HG03135 (cell line): ENCODE results near the gene TRMT10C.
"Not testable (repeated sequence)": the region's sequence is repeated elsewhere in the genome, so short reads cannot be mapped to it uniquely, and the experiment has no call there.

Source experiments
- ATAC-seq: cut with Tn5 transposase; IDR thresholded peaks from one replicate; pipeline ENCODE4 v1.9.1; 2021; ENCODE audit warnings: mild to moderate bottlenecking, moderate library complexity; ENCODE audit not compliant: unreplicated experiment

TRMT10C gene

GRCh38 chr3:101548527-101549105, 13.1 kb upstream of the TRMT10C start:
- ATAC-seq, result no peak

GRCh38 chr3:101549473-101549872, 12.2 kb upstream of the TRMT10C start:
- no peak for ATAC-seq

- not testable (repeated sequence) for ATAC-seq
These were observed 10.1 kb upstream of the TRMT10C start for GRCh38 chr3:101551359-101552081.

- not testable (repeated sequence) for ATAC-seq
These were observed 8.3 kb upstream of the TRMT10C start for GRCh38 chr3:101553381-101553780.

GRCh38 chr3:101556064-101556463, 5.6 kb upstream of the TRMT10C start:
- ATAC-seq, result no peak

GRCh38 chr3:101567528-101568317, 6.1 kb downstream of the TRMT10C start:
- ATAC-seq, result no peak

DNA sequence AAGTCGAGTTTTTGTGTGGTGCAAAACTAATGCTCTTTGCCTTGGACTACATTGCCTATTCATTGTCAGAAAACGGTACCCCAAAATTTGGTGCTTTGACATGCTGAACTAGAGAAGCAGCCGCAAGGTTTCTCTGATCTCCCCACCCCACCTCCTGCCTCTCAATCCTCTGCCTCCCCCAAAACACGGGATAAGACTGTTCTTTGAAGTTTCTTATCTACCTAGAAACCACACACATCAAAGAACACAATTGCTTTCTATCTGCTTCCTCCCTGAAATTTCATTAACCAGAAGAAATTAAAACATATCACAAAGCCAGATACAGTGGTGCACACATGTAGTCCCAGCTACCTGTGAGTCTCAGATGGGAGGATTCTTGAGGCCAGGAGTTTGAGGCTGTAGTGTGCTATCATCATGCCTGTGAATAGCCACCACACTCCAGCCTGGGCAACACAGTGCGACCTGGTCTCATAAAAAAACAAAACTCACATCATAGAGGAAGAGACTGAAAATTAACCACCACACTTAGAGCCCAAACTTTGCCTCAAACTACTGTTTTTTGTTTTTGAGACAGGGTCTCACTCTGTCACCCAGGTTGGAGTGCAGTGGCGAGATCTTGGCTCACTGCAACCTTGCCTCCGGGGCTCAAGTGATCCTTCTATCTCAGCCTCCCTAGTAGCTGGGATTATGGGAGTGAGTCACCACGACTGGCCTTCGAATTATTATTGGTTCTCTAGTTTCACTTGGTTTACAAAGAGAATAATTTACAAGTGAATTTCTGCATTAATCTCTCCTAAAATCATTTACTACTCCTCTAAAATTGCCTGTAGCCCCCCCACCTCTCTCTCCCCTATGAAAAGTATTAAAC, 9.6 kb downstream of the TRMT10C start:
- no peak for ATAC-seq

DNA sequence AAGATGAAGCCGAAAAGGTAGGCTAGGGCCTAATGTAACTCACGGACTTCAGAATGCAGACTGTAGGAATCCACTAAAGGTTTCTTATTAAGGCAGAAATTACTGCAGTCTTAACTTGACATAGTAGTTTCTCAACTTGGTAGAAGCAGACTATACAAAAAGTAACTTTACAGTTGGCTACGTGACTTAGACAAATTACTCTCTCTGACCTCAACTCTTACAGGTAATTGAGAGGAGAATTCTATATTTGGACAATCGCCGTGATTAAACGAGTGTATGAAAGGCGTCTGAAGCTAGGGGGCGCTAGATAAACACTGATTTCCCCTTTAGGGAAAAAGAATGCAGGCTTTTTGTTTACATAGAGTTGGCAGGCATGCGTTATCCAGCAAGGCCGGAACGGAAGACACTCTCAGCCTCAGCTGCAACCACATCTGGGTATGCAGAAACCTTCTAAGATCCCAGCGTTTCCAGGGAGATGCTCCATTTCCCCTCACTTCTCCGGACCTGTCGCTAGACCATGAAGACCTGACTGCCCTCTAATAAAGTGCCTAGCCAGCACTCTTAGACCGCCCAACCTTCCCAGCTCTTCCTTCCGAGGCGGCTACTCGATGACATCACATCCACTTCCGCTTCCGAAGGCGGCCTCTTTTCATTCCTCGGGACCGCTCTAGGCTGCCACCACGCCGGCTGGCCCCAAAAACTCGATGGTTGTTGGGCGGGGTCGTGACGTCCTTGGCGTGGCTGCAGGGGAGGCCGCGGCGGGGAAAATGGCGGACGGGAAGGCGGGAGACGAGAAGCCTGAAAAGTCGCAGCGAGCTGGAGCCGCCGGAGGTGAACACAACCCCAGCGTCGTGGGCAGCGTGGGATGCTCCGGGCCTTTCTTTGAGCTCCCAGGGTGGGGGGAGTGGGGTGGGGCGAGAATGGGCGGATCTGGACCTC, 12.1 kb downstream of the TRMT10C start, which contains the start of gene PCNP:
Gene PCNP (plus strand): TSS at position 732 of the 939 bp plus-strand sequence. CDS start 36 bp downstream, at position 768.
- ATAC-seq, result peak; percentile 86

DNA sequence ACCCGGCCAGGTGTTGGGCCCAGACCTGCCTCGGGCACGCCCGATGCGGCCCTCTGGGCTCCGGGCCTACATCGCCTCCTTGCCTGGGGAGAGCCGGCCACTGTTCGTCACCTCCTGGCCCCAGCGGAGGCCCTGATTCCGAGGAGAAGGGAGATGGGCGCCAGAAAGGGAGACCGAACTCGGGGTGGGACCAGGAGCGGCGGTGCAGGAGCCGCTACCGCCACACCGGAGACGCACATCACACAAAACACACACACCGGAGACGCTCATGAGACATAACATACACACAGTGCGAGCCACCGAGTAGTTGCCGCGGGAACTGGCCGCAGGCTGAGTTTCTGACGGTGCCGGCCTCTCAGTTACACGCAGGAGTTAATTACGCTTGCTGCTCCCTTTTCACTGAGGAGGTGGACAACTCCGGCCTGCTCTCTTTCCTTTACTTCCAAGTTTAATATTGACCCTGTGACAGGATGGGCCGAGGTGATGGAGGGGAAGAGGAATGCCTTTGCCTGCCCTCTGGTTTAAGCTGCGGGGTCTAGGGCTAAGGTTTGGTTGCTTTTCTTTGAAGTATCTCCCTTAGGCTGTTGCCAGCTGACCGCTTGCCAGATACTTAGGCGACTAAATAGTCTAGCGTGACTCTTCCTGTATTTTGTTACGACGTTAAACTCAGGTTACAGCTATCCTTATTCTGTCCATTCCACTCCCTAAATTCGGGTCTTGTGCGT, 12.9 kb downstream of the TRMT10C start:
- ATAC-seq, result peak; percentile 50

- ATAC-seq, result no peak
These were observed 15.6 kb downstream of the TRMT10C start for GRCh38 chr3:101577286-101577685.

GRCh38 chr3:101588616-101589015, 26.9 kb downstream of the TRMT10C start:
- no peak for ATAC-seq

- no peak for ATAC-seq
These were observed 29.4 kb downstream of the TRMT10C start for GRCh38 chr3:101591071-101591470.

GRCh38 chr3:101602731-101603130, 41.1 kb downstream of the TRMT10C start:
- no peak for ATAC-seq

GRCh38 chr3:101603184-101603583, 41.5 kb downstream of the TRMT10C start:
- ATAC-seq, result no peak

DNA sequence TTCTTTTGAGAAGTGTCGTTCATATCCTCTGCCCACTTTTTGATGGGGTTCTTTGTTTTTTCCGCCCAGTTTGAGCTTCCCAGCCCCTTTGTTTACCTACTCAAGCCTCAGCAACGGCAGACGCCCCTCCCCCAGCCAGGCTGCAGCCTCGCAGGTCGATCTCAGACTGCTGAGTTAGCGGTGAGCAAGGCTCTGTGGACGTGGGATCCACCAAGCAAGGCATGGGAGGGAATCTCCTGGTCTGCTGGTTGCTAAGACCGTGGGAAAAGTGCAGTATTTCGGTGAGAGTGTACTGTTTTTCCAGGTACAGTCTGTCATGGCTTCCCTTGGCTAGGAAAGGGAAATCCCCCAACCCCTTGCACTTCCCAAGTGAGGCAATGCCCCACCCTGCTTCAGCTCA, 43.7 kb downstream of the TRMT10C start:
- ATAC-seq, result not testable (repeated sequence)

GRCh38 chr3:101611023-101611422, 49.4 kb downstream of the TRMT10C start:
- ATAC-seq, result no peak

GRCh38 chr3:101613014-101613413, 51.3 kb downstream of the TRMT10C start:
- ATAC-seq, result not testable (repeated sequence)

DNA sequence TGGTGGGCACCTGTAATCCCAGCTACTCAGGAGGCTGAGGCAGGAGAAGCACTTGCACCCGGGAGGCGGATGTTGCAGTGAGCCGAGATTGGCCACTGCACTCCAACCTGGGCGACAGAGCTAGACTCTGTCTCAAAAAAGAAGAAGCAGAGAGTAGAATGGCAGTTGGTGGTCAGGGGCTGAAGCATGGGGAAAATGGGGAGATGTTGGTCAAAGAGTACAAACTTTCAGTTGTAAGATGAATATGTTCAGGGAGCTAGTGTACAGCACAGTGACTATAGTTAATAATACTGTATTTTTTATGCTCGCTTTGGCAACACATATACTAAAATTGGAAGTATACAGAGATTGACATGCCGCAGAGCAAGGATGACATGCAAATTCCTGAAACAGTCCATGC, 53.9 kb downstream of the TRMT10C start:
- no peak for ATAC-seq
